Measurements from ENCODE around the gene GIT1.
"Not testable (repeated sequence)": the region's sequence is repeated elsewhere in the genome, so short reads cannot be mapped to it uniquely, and the experiment has no call there.

GIT1 gene

DNA sequence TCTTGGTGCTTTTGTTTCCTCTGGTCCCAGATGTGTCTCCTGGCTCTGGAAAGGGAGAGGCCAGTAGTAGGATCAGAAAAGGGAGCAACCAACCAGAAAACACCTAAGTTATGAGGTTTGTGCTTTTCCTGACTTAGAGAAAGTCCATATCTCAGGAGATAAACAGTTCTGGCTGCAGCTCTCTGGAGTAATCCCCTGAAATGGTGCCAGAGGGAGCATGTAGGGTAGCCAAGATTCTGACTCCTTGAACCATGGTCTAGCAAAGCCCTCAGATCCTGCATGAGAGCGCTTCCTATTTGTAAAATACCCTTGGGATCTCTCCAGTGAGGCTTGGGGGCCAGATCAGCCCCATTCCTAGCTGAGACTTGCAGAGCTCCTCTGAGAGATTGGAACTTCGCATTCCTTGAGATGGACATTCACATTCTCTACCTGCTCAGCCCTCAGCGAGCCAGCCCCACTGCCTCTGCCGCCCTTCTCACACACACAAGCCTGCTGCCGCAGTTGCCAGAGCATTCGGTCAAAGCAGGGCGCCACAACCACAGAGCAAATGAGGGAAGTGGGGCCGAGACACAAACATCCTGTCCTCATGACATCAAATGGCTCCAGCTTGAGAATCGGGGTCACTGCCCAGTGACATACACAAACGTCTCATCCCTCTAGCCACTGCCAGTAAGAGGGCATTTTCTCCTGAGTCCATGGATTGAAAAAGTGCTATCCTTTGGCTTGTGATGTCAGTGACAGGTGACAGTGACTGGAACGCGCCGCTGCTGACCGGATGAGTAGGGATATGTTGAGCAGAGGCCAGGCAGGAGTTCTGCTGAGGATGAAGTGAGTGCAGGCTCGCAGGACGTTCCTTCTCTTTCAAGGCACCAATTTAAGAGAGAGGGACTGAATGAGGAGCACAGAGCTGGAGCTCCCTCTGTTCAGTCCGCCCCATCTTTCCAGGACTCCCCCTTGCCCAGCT lies 27.6 kb downstream of the GIT1 start:
- DNase-seq (ENCODE audit: low read depth): no peak
- TF ChIP-seq, protein P1, sequence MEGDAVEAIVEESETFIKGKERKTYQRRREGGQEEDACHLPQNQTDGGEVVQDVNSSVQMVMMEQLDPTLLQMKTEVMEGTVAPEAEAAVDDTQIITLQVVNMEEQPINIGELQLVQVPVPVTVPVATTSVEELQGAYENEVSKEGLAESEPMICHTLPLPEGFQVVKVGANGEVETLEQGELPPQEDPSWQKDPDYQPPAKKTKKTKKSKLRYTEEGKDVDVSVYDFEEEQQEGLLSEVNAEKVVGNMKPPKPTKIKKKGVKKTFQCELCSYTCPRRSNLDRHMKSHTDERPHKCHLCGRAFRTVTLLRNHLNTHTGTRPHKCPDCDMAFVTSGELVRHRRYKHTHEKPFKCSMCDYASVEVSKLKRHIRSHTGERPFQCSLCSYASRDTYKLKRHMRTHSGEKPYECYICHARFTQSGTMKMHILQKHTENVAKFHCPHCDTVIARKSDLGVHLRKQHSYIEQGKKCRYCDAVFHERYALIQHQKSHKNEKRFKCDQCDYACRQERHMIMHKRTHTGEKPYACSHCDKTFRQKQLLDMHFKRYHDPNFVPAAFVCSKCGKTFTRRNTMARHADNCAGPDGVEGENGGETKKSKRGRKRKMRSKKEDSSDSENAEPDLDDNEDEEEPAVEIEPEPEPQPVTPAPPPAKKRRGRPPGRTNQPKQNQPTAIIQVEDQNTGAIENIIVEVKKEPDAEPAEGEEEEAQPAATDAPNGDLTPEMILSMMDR (IDR thresholded peaks at IDR 0.05; ENCODE audit: low read depth, low read length, missing control alignments): no peak
- in situ Hi-C loops (cut with HindIII; ENCODE audit: low sequenced_read_pairs): no loop called here
- H3K4me3 ChIP-seq (ENCODE audit: low read depth, low read length): no peak overlapping the region

DNA sequence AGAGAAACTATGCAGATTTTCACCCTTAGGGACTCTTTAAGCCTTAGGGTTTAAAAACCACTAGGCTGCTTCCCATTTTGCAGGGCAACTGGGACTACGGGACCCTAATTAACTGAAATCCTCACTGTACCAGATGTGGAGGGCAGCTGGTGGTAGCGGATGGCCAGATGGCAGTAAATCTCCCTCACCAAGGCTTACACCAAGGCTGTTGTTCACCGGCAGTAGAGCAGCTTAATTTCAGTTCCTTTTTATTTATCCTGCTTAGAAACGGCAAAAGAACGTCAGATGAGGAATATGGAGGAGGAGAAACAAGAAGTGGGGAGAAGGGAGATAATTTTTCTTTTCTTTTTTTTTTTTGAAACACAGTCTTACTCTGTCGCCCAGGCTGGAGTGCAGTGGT lies 29.1 kb downstream of the GIT1 start:
- DNase-seq (ENCODE audit: low read depth): no peak
- TF ChIP-seq, protein P1 (IDR thresholded peaks at IDR 0.05; ENCODE audit: low read depth, low read length, missing control alignments): no peak
- no peak overlapping the region for H3K4me3 ChIP-seq (ENCODE audit: low read depth, low read length)
- in situ Hi-C loops (cut with HindIII; ENCODE audit: low sequenced_read_pairs): no loop called here

DNA sequence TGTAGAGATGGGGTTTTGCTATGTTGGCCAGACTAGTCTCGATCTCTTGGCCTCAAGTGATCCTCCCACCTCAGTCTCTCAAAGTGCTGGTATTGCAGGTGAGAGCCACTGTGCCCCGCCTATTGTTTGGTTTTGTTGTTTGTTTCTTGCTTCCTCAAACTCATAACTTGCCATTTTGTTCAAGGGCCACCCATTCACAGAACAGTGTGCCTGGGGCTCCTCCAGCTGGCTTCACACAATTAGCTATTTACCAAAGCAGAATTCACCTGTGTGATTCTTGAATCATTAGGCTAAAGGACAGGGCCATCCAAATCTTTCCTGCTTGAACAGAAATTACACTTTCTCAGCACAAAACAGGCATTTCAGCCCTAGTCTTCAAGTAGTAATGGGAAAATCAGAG lies 29.8 kb downstream of the GIT1 start:
- H3K4me3 ChIP-seq (ENCODE audit: low read depth, low read length): no peak overlapping the region
- in situ Hi-C loops (cut with HindIII; ENCODE audit: low sequenced_read_pairs): no loop called here
- no peak for DNase-seq (ENCODE audit: low read depth)
- TF ChIP-seq, protein P1 (IDR thresholded peaks at IDR 0.05; ENCODE audit: low read depth, low read length, missing control alignments): no peak

DNA sequence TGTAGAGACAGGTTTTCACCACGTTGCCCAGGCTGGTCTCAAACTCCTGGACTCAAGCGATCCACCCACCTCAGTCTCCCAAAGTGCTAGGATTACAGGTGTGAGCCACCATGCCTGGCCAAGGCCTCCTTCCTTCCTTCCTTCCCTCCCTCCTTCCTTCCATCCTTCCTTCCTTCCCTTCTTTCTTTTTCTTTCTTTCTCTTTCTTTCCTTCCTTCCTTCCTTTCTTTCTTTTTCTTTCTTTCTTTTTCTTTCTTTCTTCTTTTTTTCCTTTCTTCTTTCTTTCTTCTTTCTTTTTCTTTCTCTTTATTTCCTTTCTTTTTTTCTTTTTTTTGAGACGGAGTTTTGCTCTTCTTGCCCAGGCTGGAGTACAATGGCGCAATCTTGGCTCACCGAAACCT lies 31.3 kb downstream of the GIT1 start:
- H3K4me3 ChIP-seq (ENCODE audit: low read depth, low read length); in situ Hi-C loops (cut with HindIII; ENCODE audit: low sequenced_read_pairs); DNase-seq (ENCODE audit: low read depth): not testable (repeated sequence)

DNA sequence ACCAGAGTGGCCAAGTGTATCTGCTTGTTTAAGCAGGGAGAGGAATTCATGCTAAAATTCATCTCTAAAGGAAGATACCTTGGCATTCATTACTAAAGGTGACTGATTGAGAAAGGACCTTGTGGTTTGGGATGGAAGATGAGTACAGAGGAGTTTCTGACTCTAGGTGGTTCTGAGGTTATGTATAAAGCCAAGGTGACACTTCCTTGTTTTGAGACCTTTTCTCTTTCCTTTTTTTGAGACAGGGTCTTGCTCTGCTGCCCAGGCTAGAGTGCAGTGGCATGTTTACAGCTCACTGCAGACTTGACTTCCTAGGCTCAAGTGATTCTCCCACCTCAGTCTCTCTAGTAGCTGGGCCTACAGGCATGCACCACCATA lies 31.7 kb downstream of the GIT1 start:
- H3K4me3 ChIP-seq (ENCODE audit: low read depth, low read length): no peak overlapping the region
- no peak for DNase-seq (ENCODE audit: low read depth)
- in situ Hi-C loops (cut with HindIII; ENCODE audit: low sequenced_read_pairs): no loop called here
- TF ChIP-seq, protein P1 (IDR thresholded peaks at IDR 0.05; ENCODE audit: low read depth, low read length, missing control alignments): no peak

DNA sequence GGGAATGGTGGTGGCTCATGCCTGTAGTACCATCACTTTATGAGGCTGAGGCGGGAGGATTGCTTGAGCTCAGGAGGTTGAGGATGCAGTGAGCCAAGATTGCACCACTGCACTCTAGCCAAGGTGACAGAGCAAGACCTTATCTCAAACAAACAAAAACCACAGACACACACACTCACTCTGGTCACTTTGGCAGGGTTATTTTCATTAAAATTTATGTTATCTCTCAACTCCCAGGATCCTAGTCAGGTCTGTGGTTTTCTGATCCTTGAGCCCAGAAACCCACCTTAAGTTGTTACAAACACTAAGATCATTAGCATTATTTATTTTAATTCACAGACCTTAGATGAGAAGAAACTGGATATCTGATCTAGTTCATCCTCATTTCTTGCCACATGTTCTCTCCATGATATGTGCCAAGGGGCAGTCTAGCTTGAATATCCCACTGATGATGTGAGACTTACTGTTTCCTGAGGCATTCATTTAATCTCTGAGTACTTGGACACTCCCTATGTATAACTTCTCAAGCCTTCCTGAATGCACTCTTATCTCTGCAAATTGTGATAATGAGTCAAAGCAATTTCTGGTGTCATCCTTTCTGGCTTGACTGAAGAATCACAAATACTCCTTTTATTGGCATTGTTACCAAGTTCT lies 32.2 kb downstream of the GIT1 start:
- in situ Hi-C loops (cut with HindIII; ENCODE audit: low sequenced_read_pairs): no loop called here
- TF ChIP-seq, protein P1 (IDR thresholded peaks at IDR 0.05; ENCODE audit: low read depth, low read length, missing control alignments): no peak
- DNase-seq (ENCODE audit: low read depth): no peak
- no peak overlapping the region for H3K4me3 ChIP-seq (ENCODE audit: low read depth, low read length)

DNA sequence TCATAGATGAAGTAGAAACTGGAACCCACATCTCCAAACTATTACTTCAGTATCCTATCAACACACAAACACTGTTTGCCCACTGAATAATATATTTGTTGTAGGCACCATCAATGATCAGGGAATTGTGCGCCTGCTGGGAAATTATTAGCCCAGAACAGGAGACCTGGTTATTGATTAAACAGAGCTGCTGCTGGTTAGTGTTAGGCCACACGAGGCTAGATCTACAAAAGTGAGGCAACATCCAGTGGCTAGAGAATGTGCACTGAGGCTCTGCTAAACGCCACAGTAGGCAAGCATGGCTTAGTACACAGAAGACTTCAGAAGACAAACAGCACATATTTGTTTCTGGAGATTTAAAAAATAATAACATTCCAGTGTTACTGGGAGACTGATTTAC lies 33.6 kb downstream of the GIT1 start:
- in situ Hi-C loops (cut with HindIII; ENCODE audit: low sequenced_read_pairs): no loop called here
- TF ChIP-seq, protein P1 (IDR thresholded peaks at IDR 0.05; ENCODE audit: low read depth, low read length, missing control alignments): no peak
- no peak for DNase-seq (ENCODE audit: low read depth)
- H3K4me3 ChIP-seq (ENCODE audit: low read depth, low read length): no peak overlapping the region
